Measurements from ENCODE around the gene C16orf82. TPM values are rescaled to one million over a fixed set of nuclear protein-coding genes. Genes with fewer than 3 reads are reported as not detected.

The C16orf82 gene
- not detected for polyA plus RNA-seq
- long read RNA-seq, donor 1: 0 reads
- long read RNA-seq, donor 2: 0 reads
- long read RNA-seq, donor 3: 0 reads
- long read RNA-seq, donor 4: 0 reads
- long read RNA-seq, donor 5: 0 reads
- long read RNA-seq, donor 6: 0 reads
- long read RNA-seq, donor 7: 0 reads
- long read RNA-seq, donor 8, partial matches to known transcripts: 0 of 1 reads
- long read RNA-seq, donor 8, other reads (novel, unspliced or antisense): 0 of 1 reads
- long read RNA-seq, donor 9: 0 reads
- long read RNA-seq, donor 10: 0 reads

GRCh38 chr16:27066668-27067537, at the start of gene C16orf82:
C16orf82 (plus strand) TSS chr16:27066927.
- WGBS, 3 donors: 40 to 45% (median 41%) methylated on average over 21 to 22 of the region's 22 CpGs
- Histone ChIP-seq H3K9me3 (ENCODE audit: control insufficient read depth in 2 of 2, insufficient read depth in 1 of 2, low read depth in 1 of 2, low read length in 1 of 2) (no peaks in the 10 kb centered on the region), H3K36me3 (ENCODE audit: control insufficient read depth in 3 of 3, insufficient read depth in 2 of 3, low read depth in 1 of 3, low read length in 3 of 3) (no peaks in the 10 kb centered on the region), H3K27me3 (ENCODE audit: control insufficient read depth in 3 of 3, insufficient read depth in 3 of 3, low read length in 3 of 3) (peaks cover 0 to 2% (median 0%) of the 10 kb centered on the region in 3 donors), H3K27ac (ENCODE audit: low read depth in 1 of 3, low read length in 2 of 3) (no peak within 1 kb of the TSS), H3K4me3 (ENCODE audit: low read depth in 1 of 3, low read length in 3 of 3) (no peak within 1 kb of the TSS), H3K4me1 (ENCODE audit: control insufficient read depth in 3 of 3, insufficient read depth in 2 of 3, low read depth in 1 of 3, low read length in 2 of 3) (no peaks in the 10 kb centered on the region)
- no peak for DNase-seq
- FAIRE-seq: no peak

GRCh38 chr16:27020031-27020430, 46.7 kb upstream of the C16orf82 start:
- no peak for FAIRE-seq
- H3K27ac ChIP-seq (ENCODE audit: low read depth in 1 of 3, low read length in 2 of 3): no peak overlapping the region
- no peaks in the 10 kb centered on the region for H3K36me3 ChIP-seq (ENCODE audit: control insufficient read depth in 3 of 3, insufficient read depth in 2 of 3, low read depth in 1 of 3, low read length in 3 of 3)
- no peak overlapping the region for H3K4me3 ChIP-seq (ENCODE audit: low read depth in 1 of 3, low read length in 3 of 3)
- no peak for DNase-seq
- WGBS, 3 donors: 44 to 90% (median 81%) methylated on average over 2 of the region's 2 CpGs
- no peaks in the 10 kb centered on the region for H3K9me3 ChIP-seq (ENCODE audit: control insufficient read depth in 2 of 2, insufficient read depth in 1 of 2, low read depth in 1 of 2, low read length in 1 of 2)
- no peaks in the 10 kb centered on the region for H3K4me1 ChIP-seq (ENCODE audit: control insufficient read depth in 3 of 3, insufficient read depth in 2 of 3, low read depth in 1 of 3, low read length in 2 of 3)
- H3K27me3 ChIP-seq (ENCODE audit: control insufficient read depth in 3 of 3, insufficient read depth in 3 of 3, low read length in 3 of 3): no peaks in the 10 kb centered on the region

- H3K9me3 ChIP-seq (ENCODE audit: control insufficient read depth in 2 of 2, insufficient read depth in 1 of 2, low read depth in 1 of 2, low read length in 1 of 2): no peaks in the 10 kb centered on the region
- FAIRE-seq: no peak
- WGBS, 3 donors: 77 to 89% (median 81%) methylated on average over 2 of the region's 2 CpGs
Measured at GRCh38 chr16:27024010-27024409, 42.7 kb upstream of the C16orf82 start.

GRCh38 chr16:27025581-27025980, 41.1 kb upstream of the C16orf82 start:
- Histone ChIP-seq H3K36me3 (ENCODE audit: control insufficient read depth in 3 of 3, insufficient read depth in 2 of 3, low read depth in 1 of 3, low read length in 3 of 3) (no peaks in the 10 kb centered on the region), H3K27me3 (ENCODE audit: control insufficient read depth in 3 of 3, insufficient read depth in 3 of 3, low read length in 3 of 3) (no peaks in the 10 kb centered on the region), H3K4me3 (ENCODE audit: low read depth in 1 of 3, low read length in 3 of 3) (no peak overlapping the region), H3K27ac (ENCODE audit: low read depth in 1 of 3, low read length in 2 of 3) (no peak overlapping the region), H3K9me3 (ENCODE audit: control insufficient read depth in 2 of 2, insufficient read depth in 1 of 2, low read depth in 1 of 2, low read length in 1 of 2) (no peaks in the 10 kb centered on the region), H3K4me1 (ENCODE audit: control insufficient read depth in 3 of 3, insufficient read depth in 2 of 3, low read depth in 1 of 3, low read length in 2 of 3) (no peaks in the 10 kb centered on the region)
- no peak for DNase-seq
- FAIRE-seq: no peak
- WGBS, 3 donors: 75% methylated on average over 6 of the region's 6 CpGs

More at GRCh38 chr16:27024010-27024409, 42.7 kb upstream of the C16orf82 start:
- H3K27me3 ChIP-seq (ENCODE audit: control insufficient read depth in 3 of 3, insufficient read depth in 3 of 3, low read length in 3 of 3): no peaks in the 10 kb centered on the region
- no peaks in the 10 kb centered on the region for H3K36me3 ChIP-seq (ENCODE audit: control insufficient read depth in 3 of 3, insufficient read depth in 2 of 3, low read depth in 1 of 3, low read length in 3 of 3)
- H3K4me3 ChIP-seq (ENCODE audit: low read depth in 1 of 3, low read length in 3 of 3): no peak overlapping the region
- no peaks in the 10 kb centered on the region for H3K4me1 ChIP-seq (ENCODE audit: control insufficient read depth in 3 of 3, insufficient read depth in 2 of 3, low read depth in 1 of 3, low read length in 2 of 3)
- no peak overlapping the region for H3K27ac ChIP-seq (ENCODE audit: low read depth in 1 of 3, low read length in 2 of 3)
- DNase-seq: no peak

GRCh38 chr16:27027971-27028370, 38.8 kb upstream of the C16orf82 start:
- 69 to 71% (median 71%) methylated on average over 7 of the region's 7 CpGs for WGBS, 3 donors
- Histone ChIP-seq H3K36me3 (ENCODE audit: control insufficient read depth in 3 of 3, insufficient read depth in 2 of 3, low read depth in 1 of 3, low read length in 3 of 3) (no peaks in the 10 kb centered on the region), H3K9me3 (ENCODE audit: control insufficient read depth in 2 of 2, insufficient read depth in 1 of 2, low read depth in 1 of 2, low read length in 1 of 2) (no peaks in the 10 kb centered on the region), H3K4me1 (ENCODE audit: control insufficient read depth in 3 of 3, insufficient read depth in 2 of 3, low read depth in 1 of 3, low read length in 2 of 3) (no peaks in the 10 kb centered on the region), H3K27ac (ENCODE audit: low read depth in 1 of 3, low read length in 2 of 3) (no peak overlapping the region), H3K4me3 (ENCODE audit: low read depth in 1 of 3, low read length in 3 of 3) (no peak overlapping the region), H3K27me3 (ENCODE audit: control insufficient read depth in 3 of 3, insufficient read depth in 3 of 3, low read length in 3 of 3) (no peaks in the 10 kb centered on the region)
- FAIRE-seq: no peak
- no peak for DNase-seq

GRCh38 chr16:27028591-27029110, 38.1 kb upstream of the C16orf82 start:
- H3K4me1 ChIP-seq (ENCODE audit: control insufficient read depth in 3 of 3, insufficient read depth in 2 of 3, low read depth in 1 of 3, low read length in 2 of 3): no peaks in the 10 kb centered on the region
- no peak for DNase-seq
- no peak for FAIRE-seq
- no peaks in the 10 kb centered on the region for H3K36me3 ChIP-seq (ENCODE audit: control insufficient read depth in 3 of 3, insufficient read depth in 2 of 3, low read depth in 1 of 3, low read length in 3 of 3)
- WGBS, 3 donors: 64 to 86% (median 74%) methylated on average over 7 of the region's 7 CpGs
- H3K27ac ChIP-seq (ENCODE audit: low read depth in 1 of 3, low read length in 2 of 3): no peak overlapping the region
- H3K9me3 ChIP-seq (ENCODE audit: control insufficient read depth in 2 of 2, insufficient read depth in 1 of 2, low read depth in 1 of 2, low read length in 1 of 2): no peaks in the 10 kb centered on the region
- H3K4me3 ChIP-seq (ENCODE audit: low read depth in 1 of 3, low read length in 3 of 3): no peak overlapping the region
- no peaks in the 10 kb centered on the region for H3K27me3 ChIP-seq (ENCODE audit: control insufficient read depth in 3 of 3, insufficient read depth in 3 of 3, low read length in 3 of 3)

- H3K27me3 ChIP-seq (ENCODE audit: control insufficient read depth in 3 of 3, insufficient read depth in 3 of 3, low read length in 3 of 3): no peaks in the 10 kb centered on the region
Measured at GRCh38 chr16:27029525-27029924, 37.2 kb upstream of the C16orf82 start.

GRCh38 chr16:27033281-27033979, 33.3 kb upstream of the C16orf82 start:
- Histone ChIP-seq H3K36me3 (ENCODE audit: control insufficient read depth in 3 of 3, insufficient read depth in 2 of 3, low read depth in 1 of 3, low read length in 3 of 3) (no peaks in the 10 kb centered on the region), H3K4me1 (ENCODE audit: control insufficient read depth in 3 of 3, insufficient read depth in 2 of 3, low read depth in 1 of 3, low read length in 2 of 3) (no peaks in the 10 kb centered on the region), H3K27ac (ENCODE audit: low read depth in 1 of 3, low read length in 2 of 3) (no peak overlapping the region), H3K9me3 (ENCODE audit: control insufficient read depth in 2 of 2, insufficient read depth in 1 of 2, low read depth in 1 of 2, low read length in 1 of 2) (no peaks in the 10 kb centered on the region), H3K4me3 (ENCODE audit: low read depth in 1 of 3, low read length in 3 of 3) (no peak overlapping the region), H3K27me3 (ENCODE audit: control insufficient read depth in 3 of 3, insufficient read depth in 3 of 3, low read length in 3 of 3) (no peaks in the 10 kb centered on the region)
- FAIRE-seq (no peak), DNase-seq (no peak)
- 84 to 87% (median 86%) methylated on average over 12 of the region's 12 CpGs for WGBS, 3 donors

More at GRCh38 chr16:27029525-27029924, 37.2 kb upstream of the C16orf82 start:
- DNase-seq (no peak), FAIRE-seq (no peak)
- no peaks in the 10 kb centered on the region for H3K36me3 ChIP-seq (ENCODE audit: control insufficient read depth in 3 of 3, insufficient read depth in 2 of 3, low read depth in 1 of 3, low read length in 3 of 3)
- no peaks in the 10 kb centered on the region for H3K4me1 ChIP-seq (ENCODE audit: control insufficient read depth in 3 of 3, insufficient read depth in 2 of 3, low read depth in 1 of 3, low read length in 2 of 3)
- H3K4me3 ChIP-seq (ENCODE audit: low read depth in 1 of 3, low read length in 3 of 3): no peak overlapping the region
- H3K27ac ChIP-seq (ENCODE audit: low read depth in 1 of 3, low read length in 2 of 3): no peak overlapping the region
- 77 to 87% (median 81%) methylated on average over 6 of the region's 6 CpGs for WGBS, 3 donors
- no peaks in the 10 kb centered on the region for H3K9me3 ChIP-seq (ENCODE audit: control insufficient read depth in 2 of 2, insufficient read depth in 1 of 2, low read depth in 1 of 2, low read length in 1 of 2)
